HepG2 (cell line): Measurements from ENCODE around the gene COX6A2. TPM values are rescaled to one million over a fixed set of nuclear protein-coding genes. Genes with fewer than 3 reads are reported as not detected.
A peak's percentile ranks its signal among the peaks of the same experiment; 100 is the strongest.

Experiments
- ATF1 ChIP-seq: IDR thresholded peaks from 2 replicates; pipeline ENCODE4 v1.6.1; 2016; ENCODE audit warnings: mild to moderate bottlenecking, control low read depth
- CBX5 ChIP-seq: sonication (generic); formaldehyde crosslinking; IDR thresholded peaks from 2 replicates; pipeline ENCODE4 v1.4.0; 2020; ENCODE audit warnings: missing genetic modification reagents, borderline replicate concordance
- DNMT3B ChIP-seq: conservative IDR thresholded peaks from 2 replicates; pipeline ENCODE4 v1.6.1; 2016; ENCODE audit warnings: missing biosample characterization, control low read depth
- FOXM1 ChIP-seq: sonication (generic); formaldehyde crosslinking; IDR thresholded peaks from 2 replicates; pipeline ENCODE4 v1.5.0; 2020; ENCODE audit warnings: missing genetic modification reagents
- FOXP1 ChIP-seq, 2 experiments: fragments of 450-650 bp in 1 of 2; IDR thresholded peaks; 2 replicates each; pipeline ENCODE4 v1.6.1; 2017 to 2018; ENCODE audit warnings: antibody characterized with exemption in 1 of 2
- HOXA7 ChIP-seq: sonication (generic); formaldehyde crosslinking; IDR thresholded peaks from 2 replicates; pipeline ENCODE4 v1.8.1; 2022; ENCODE audit warnings: mild to moderate bottlenecking, missing genetic modification reagents, moderate library complexity
- MXI1 ChIP-seq: IDR thresholded peaks from 3 replicates; pipeline ENCODE4 v1.6.1; 2012; ENCODE audit warnings: low read depth, low read length, inconsistent platforms, borderline replicate concordance
- NR2F2 ChIP-seq: IDR thresholded peaks from 2 replicates; pipeline ENCODE4 v1.6.1; 2012; ENCODE audit warnings: low read depth, inconsistent platforms, borderline replicate concordance
- PHF8 ChIP-seq: sonication (generic); formaldehyde crosslinking; IDR thresholded peaks from 2 replicates; pipeline ENCODE4 v1.5.0; 2020; ENCODE audit warnings: missing genetic modification reagents
- POGK ChIP-seq: sonication (generic); formaldehyde crosslinking; conservative IDR thresholded peaks from 2 replicates; pipeline ENCODE4 v1.8.0; 2022; ENCODE audit warnings: mild to moderate bottlenecking, moderate library complexity, missing genetic modification reagents
- TFAP4 ChIP-seq: sonication (generic); IDR thresholded peaks from 2 replicates; pipeline ENCODE4 v1.6.1; 2016; ENCODE audit warnings: low read depth, borderline replicate concordance
- XRCC5 ChIP-seq: fragments of 200-400 bp; formaldehyde crosslinking; optimal IDR thresholded peaks from 2 replicates; pipeline ENCODE3; 2017; ENCODE audit warnings: mild to moderate bottlenecking, low read length
- YEATS4 ChIP-seq: sonication (generic); formaldehyde crosslinking; IDR thresholded peaks from 2 replicates; pipeline ENCODE4 v1.4.0; 2020; ENCODE audit warnings: missing genetic modification reagents, borderline replicate concordance
- ZBTB43 ChIP-seq: sonication (generic); formaldehyde crosslinking; conservative IDR thresholded peaks from 2 replicates; pipeline ENCODE4 v1.4.0; 2020; ENCODE audit warnings: missing genetic modification reagents
- ZFAT ChIP-seq: sonication (generic); formaldehyde crosslinking; conservative IDR thresholded peaks from 2 replicates; pipeline ENCODE4 v1.8.1; 2023; ENCODE audit warnings: missing genetic modification reagents, inconsistent platforms
- ZIK1 ChIP-seq: sonication (generic); formaldehyde crosslinking; IDR thresholded peaks from 2 replicates; pipeline ENCODE4 v1.5.0; 2020; ENCODE audit warnings: mild to moderate bottlenecking, low read depth, missing genetic modification reagents, borderline replicate concordance
- ZNF10 ChIP-seq: sonication (generic); formaldehyde crosslinking; IDR thresholded peaks from 2 replicates; pipeline ENCODE4 v1.4.0; 2020; ENCODE audit warnings: mild to moderate bottlenecking, low read depth, missing genetic modification reagents, borderline replicate concordance
- ZNF292 ChIP-seq: sonication (generic); formaldehyde crosslinking; IDR thresholded peaks from 2 replicates; pipeline ENCODE4 v1.8.1; 2022; ENCODE audit warnings: mild to moderate bottlenecking, low read depth, missing genetic modification reagents, borderline replicate concordance
- ZNF296 ChIP-seq: sonication (generic); formaldehyde crosslinking; conservative IDR thresholded peaks from 2 replicates; pipeline ENCODE4 v1.5.0; 2020; ENCODE audit warnings: mild to moderate bottlenecking, missing genetic modification reagents
- ZNF34 ChIP-seq: sonication (generic); formaldehyde crosslinking; IDR thresholded peaks from 2 replicates; pipeline ENCODE4 v1.4.0; 2020; ENCODE audit warnings: mild to moderate bottlenecking, missing genetic modification reagents, borderline replicate concordance
- ZNF557 ChIP-seq: sonication (generic); formaldehyde crosslinking; IDR thresholded peaks from 2 replicates; pipeline ENCODE4 v1.4.0; 2020; ENCODE audit warnings: missing genetic modification reagents
- ZSCAN21 ChIP-seq: sonication (generic); formaldehyde crosslinking; IDR thresholded peaks from 2 replicates; pipeline ENCODE4 v1.8.0; 2022; ENCODE audit warnings: mild to moderate bottlenecking, missing genetic modification reagents, moderate library complexity, borderline replicate concordance
- ZSCAN22 ChIP-seq: sonication (generic); formaldehyde crosslinking; IDR thresholded peaks from 2 replicates; pipeline ENCODE4 v1.4.0; 2020; ENCODE audit warnings: mild to moderate bottlenecking, missing genetic modification reagents
- ZZZ3 ChIP-seq: sonication (generic); formaldehyde crosslinking; IDR thresholded peaks from 2 replicates; pipeline ENCODE4 v1.4.0; 2020; ENCODE audit warnings: missing genetic modification reagents, mild to moderate bottlenecking, borderline replicate concordance
- polyA plus RNA-seq, 8 experiments: library from polyadenylated mRNA; depleted of rRNA in 3 of 8; stranded (reverse) in 7 of 8; unstranded in 1 of 8; fragments of >200 nt; fragmentation: Illumina TruSeq in 4 of 8; extraction: Trizol in 4 of 8; gene quantifications; 2 replicates each; pipeline versions ENCODE4 v1.2.1 to v1.2.3, GENCODE V29; 2011 to 2016; ENCODE audit warnings: low read depth in 4 of 8, missing spikeins in 1 of 8, mixed read lengths in 1 of 8; ENCODE audit not compliant: insufficient read depth in 1 of 8
- total RNA-seq, 5 experiments: library from RNA; depleted of rRNA; stranded (reverse); fragments of >200 nt; fragmentation: Illumina TruSeq; extraction: Trizol; gene quantifications; 2 replicates each; pipeline ENCODE4 v1.2.3, GENCODE V29; 2016; ENCODE audit warnings: low read depth in 1 of 5
- TF ChIP-seq, protein P1 (sequence below): conservative IDR thresholded peaks from 2 replicates; pipeline ENCODE4 v1.6.1; 2018; ENCODE audit warnings: missing genetic modification reagents

Gene COX6A2
- total and polyA plus RNA-seq, 2 of the 13 experiments (the other 11 are each of a cell fraction or from before 2014, with no cell fraction given), result not detected

DNA sequence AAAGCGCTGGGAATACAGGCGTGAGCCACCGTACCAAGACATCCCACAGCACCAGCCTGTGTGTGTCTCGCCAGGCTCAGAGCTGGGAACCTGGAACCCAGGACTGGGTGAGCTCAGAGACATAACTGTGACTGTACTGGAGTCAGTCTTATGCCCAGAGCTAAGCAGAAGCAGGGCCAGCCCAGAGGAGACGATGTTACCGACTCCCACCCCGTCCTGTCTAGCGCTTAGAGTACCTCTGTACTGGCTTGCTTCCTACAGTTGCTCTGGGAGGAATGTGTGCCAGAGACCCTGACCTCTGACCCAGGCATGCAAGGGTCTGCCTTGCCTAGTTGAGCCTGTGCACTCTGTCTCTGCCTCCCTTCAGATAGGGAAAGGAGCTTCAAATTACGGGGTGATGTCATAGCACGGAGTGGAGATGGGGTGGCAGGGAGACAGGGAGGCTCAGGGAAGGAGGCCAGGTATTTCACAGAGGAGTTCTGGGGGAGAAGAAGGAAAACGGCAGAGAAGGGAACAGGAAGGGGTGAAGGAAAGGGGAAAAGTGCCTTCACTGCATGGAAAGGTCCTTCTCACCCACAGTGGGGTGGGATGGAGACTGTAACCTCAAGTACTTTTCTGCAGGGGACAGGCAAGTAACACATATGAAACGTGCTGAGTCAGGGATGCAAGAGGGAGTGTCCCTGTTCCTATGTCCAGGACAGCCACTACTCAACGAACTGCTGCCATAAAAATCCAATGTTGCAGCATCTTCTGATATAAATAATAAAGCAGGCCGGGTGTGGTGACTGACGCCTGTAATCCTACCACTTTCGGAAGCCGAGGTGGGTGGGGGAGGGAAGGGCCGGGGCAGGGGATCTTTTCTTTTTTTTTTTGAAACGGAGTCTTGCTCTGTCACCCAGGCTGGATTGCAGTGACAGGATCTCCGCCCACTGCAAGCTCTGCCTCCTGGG lies 25.4 kb upstream of the COX6A2 start (continued):
- TF ChIP-seq, protein P1, sequence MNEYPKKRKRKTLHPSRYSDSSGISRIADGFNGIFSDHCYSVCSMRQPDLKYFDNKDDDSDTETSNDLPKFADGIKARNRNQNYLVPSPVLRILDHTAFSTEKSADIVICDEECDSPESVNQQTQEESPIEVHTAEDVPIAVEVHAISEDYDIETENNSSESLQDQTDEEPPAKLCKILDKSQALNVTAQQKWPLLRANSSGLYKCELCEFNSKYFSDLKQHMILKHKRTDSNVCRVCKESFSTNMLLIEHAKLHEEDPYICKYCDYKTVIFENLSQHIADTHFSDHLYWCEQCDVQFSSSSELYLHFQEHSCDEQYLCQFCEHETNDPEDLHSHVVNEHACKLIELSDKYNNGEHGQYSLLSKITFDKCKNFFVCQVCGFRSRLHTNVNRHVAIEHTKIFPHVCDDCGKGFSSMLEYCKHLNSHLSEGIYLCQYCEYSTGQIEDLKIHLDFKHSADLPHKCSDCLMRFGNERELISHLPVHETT (CRISPR knock-in tag), result no peak
- TF ChIP-seq PHF8 (CRISPR knock-in tag) (no peak), ZSCAN22 (CRISPR knock-in tag) (no peak), ATF1 (CRISPR knock-in tag) (no peak), DNMT3B (CRISPR knock-in tag) (no peak), XRCC5 (peak; percentile 17), YEATS4 (CRISPR knock-in tag) (peak; percentile 8; the same call in 1 of the 2 replicates), MXI1 (peak; percentile 34; the same call in 1 of the 3 replicates), TFAP4 (no peak), ZNF557 (CRISPR knock-in tag) (0 out of 2 replicates have a peak, but pooled peaks have one; percentile 50), ZIK1 (CRISPR knock-in tag) (no peak), ZNF34 (CRISPR knock-in tag) (no peak), ZNF10 (CRISPR knock-in tag) (no peak), ZNF292 (CRISPR knock-in tag) (peak; percentile 79; the same call in 1 of the 2 replicates), FOXP1 (IDR thresholded peaks at IDR 0.05) (no peak), FOXP1 (CRISPR knock-in tag; IDR thresholded peaks at IDR 0.05) (no peak), ZFAT (no peak), ZNF296 (CRISPR knock-in tag) (no peak), NR2F2 (peak; percentile 86), FOXM1 (CRISPR knock-in tag) (no peak), ZZZ3 (no peak), HOXA7 (CRISPR knock-in tag) (no peak), POGK (peak; percentile 57; the same call in 1 of the 2 replicates), CBX5 (CRISPR knock-in tag) (no peak; the same call in 1 of the 2 replicates), ZBTB43 (CRISPR knock-in tag) (no peak), ZSCAN21 (CRISPR knock-in tag) (no peak; the same call in 1 of the 2 replicates)
